Spleen (tissue), 11 donors: Measurements from ENCODE around the gene RGS17. TPM values are rescaled to one million over a fixed set of nuclear protein-coding genes. Genes with fewer than 3 reads are reported as not detected.

ENCODE experiments used
- DNase-seq: peaks from one replicate; pipeline ENCODE4 v3.0.0-alpha.2; 2020
- H3K27ac ChIP-seq, 8 donors: fragments of 200-600 bp; sonication (generic) in 7 of 8; 1 replicate in 4 of 8; 2 replicates in 4 of 8; pipeline versions ENCODE4 v1.5.0 to v1.8.0; 2016 to 2021; ENCODE audit warnings: inconsistent platforms in 4 of 8, mild to moderate bottlenecking in 4 of 8, moderate library complexity in 1 of 8
- H3K27me3 ChIP-seq, 7 donors: fragments of 200-600 bp; sonication (generic) in 6 of 7; replicated peaks in 1 of 7; 1 replicate in 4 of 7; 2 replicates in 3 of 7; pipeline versions ENCODE4 v1.5.0 to v1.8.0; 2016 to 2021; ENCODE audit warnings: inconsistent platforms in 3 of 7, mild to moderate bottlenecking in 1 of 7
- H3K36me3 ChIP-seq, 6 donors: fragments of 200-600 bp; sonication (generic) in 5 of 6; 1 replicate in 4 of 6; 2 replicates in 2 of 6; pipeline versions ENCODE4 v1.5.0 to v1.8.0; 2016 to 2021; ENCODE audit warnings: inconsistent platforms in 2 of 6
- H3K4me1 ChIP-seq, 6 donors: fragments of 200-600 bp; sonication (generic) in 5 of 6; 1 replicate in 3 of 6; 2 replicates in 3 of 6; pipeline versions ENCODE4 v1.5.0 to v1.8.0; 2016 to 2021; ENCODE audit warnings: inconsistent platforms in 3 of 6
- H3K4me3 ChIP-seq, 8 donors: fragments of 200-600 bp; sonication (generic) in 7 of 8; 1 replicate in 4 of 8; 2 replicates in 4 of 8; pipeline versions ENCODE4 v1.5.0 to v1.8.0; 2016 to 2021; ENCODE audit warnings: inconsistent platforms in 4 of 8, mild to moderate bottlenecking in 4 of 8, moderate library complexity in 2 of 8
- H3K9me3 ChIP-seq, 8 donors: fragments of 200-600 bp; sonication (generic) in 7 of 8; 1 replicate in 4 of 8; 2 replicates in 4 of 8; pipeline versions ENCODE4 v1.5.0 to v1.8.0; 2016 to 2021; ENCODE audit warnings: inconsistent platforms in 4 of 8
- POLR2A ChIP-seq, 3 donors: fragments of 450-650 bp; IDR thresholded peaks; one replicate each; pipeline ENCODE4 v1.5.1; 2017; ENCODE audit warnings: antibody characterized with exemption in 3 of 3, mild to moderate bottlenecking in 1 of 3
- POLR2AphosphoS5 ChIP-seq, 3 donors: sonication (generic); formaldehyde crosslinking; IDR thresholded peaks; one replicate each; pipeline ENCODE4 v1.5.1; 2017; ENCODE audit warnings: antibody characterized with exemption in 3 of 3
- WGBS, 5 donors: extraction: QIAGEN DNeasy Blood & Tissue Kit in 3 of 5; methylation state at CpG; one replicate each; pipeline versions ENCODE4 v1.1.5 to v1.1.7; 2013 to 2018; 5-methylcytosine and 5-hydroxymethylcytosine counted together
- intact Hi-C: fragments of 100-400 bp; cut with DNase I; formaldehyde crosslinking; loops from one replicate; pipeline ENCODE4 v1.15.0; 2023; ENCODE audit warnings: low total_unique reads
- polyA plus RNA-seq, 3 donors: library from polyadenylated mRNA; stranded (reverse); fragments of 200-250 nt; gene quantifications; one replicate each; pipeline ENCODE4 v1.2.1, GENCODE V29; 2013
- total RNA-seq, 7 donors: library from RNA; depleted of rRNA in 3 of 7; stranded (reverse); fragments of >200 nt in 3 of 7; fragmentation: NEBNext Ultra II Directional in 4 of 7; extraction: Animal tissue kit (Norgen Biotek cat#: 25700) in 4 of 7; gene quantifications; one replicate each; pipeline versions ENCODE4 v1.1.0 to v1.2.1, GENCODE V29; 2016 to 2021
- TF ChIP-seq, protein P1 (sequence below), 11 experiments: fragments of 200-600 bp in 7 of 11; fragments of 450-650 bp in 4 of 11; sonication (generic) in 4 of 11; IDR thresholded peaks in 8 of 11; conservative IDR thresholded peaks in 3 of 11; 1 replicate in 7 of 11; 2 replicates in 4 of 11; pipeline versions ENCODE4 v1.4.0 to v1.8.0; 2016 to 2021; ENCODE audit warnings: antibody characterized with exemption in 11 of 11, inconsistent platforms in 4 of 11, mild to moderate bottlenecking in 1 of 11
- donor health status: healthy with polysubstance abuse.
- donor health status: DM: no; HTN: no; CAD: no; lungs with moderate emphysema.
- donor health status: DM: no; HTN: no; CAD: no.
- donor health status: Bipolar disorder and iron deficiency.
- donor health status: healthy.
- donor health status: DM: no; HTN: no; CAD: no.
- donor health status: DM: yes; HTN: yes; CAD: no.

The RGS17 gene
- total and polyA plus RNA-seq, 10 donors = 0.03 to 0.33 (median 0.07) TPM; not detected in 5

DNA sequence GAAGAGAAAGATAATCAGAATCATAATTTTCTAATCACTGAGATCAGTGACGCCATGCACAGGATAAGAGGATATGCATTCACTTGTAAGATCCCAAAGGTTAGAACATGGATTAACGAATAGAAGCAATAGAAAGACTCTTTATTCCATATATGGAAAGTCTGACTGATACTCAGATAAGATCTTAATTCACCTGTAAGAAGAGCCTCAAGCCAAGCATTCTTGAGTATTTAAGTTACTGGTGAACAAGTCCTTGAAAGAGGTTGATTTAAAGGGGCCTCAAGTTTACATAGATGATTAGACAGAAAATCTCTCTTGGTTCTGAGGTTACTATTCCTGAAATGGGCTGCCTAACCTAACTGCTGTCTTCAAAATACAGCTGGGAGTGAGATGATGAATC, 74.8 kb downstream of the RGS17 start:
- no peaks in the 10 kb centered on the region for H3K9me3 ChIP-seq
- intact Hi-C loops = no loop called here
- 76 to 82% (median 81%) methylated on average over 2 of the region's 2 CpGs for WGBS, 5 donors
- peaks cover 0 to 4% (median 0%) of the 10 kb centered on the region in 7 donors for H3K27me3 ChIP-seq
- no peak overlapping the region for H3K27ac ChIP-seq
- no peaks in the 10 kb centered on the region for H3K36me3 ChIP-seq
- no peaks in the 10 kb centered on the region for H3K4me1 ChIP-seq
- DNase-seq = no peak
- no peak overlapping the region for H3K4me3 ChIP-seq
- TF ChIP-seq, protein P1, sequence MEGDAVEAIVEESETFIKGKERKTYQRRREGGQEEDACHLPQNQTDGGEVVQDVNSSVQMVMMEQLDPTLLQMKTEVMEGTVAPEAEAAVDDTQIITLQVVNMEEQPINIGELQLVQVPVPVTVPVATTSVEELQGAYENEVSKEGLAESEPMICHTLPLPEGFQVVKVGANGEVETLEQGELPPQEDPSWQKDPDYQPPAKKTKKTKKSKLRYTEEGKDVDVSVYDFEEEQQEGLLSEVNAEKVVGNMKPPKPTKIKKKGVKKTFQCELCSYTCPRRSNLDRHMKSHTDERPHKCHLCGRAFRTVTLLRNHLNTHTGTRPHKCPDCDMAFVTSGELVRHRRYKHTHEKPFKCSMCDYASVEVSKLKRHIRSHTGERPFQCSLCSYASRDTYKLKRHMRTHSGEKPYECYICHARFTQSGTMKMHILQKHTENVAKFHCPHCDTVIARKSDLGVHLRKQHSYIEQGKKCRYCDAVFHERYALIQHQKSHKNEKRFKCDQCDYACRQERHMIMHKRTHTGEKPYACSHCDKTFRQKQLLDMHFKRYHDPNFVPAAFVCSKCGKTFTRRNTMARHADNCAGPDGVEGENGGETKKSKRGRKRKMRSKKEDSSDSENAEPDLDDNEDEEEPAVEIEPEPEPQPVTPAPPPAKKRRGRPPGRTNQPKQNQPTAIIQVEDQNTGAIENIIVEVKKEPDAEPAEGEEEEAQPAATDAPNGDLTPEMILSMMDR (IDR thresholded peaks at IDR 0.05 in 8 of 11, conservative IDR thresholded peaks at IDR 0.05 in 3 of 11) = no peak
- TF ChIP-seq POLR2A (IDR thresholded peaks at IDR 0.05) (no peak), POLR2AphosphoS5 (IDR thresholded peaks at IDR 0.05) (no peak)

DNA sequence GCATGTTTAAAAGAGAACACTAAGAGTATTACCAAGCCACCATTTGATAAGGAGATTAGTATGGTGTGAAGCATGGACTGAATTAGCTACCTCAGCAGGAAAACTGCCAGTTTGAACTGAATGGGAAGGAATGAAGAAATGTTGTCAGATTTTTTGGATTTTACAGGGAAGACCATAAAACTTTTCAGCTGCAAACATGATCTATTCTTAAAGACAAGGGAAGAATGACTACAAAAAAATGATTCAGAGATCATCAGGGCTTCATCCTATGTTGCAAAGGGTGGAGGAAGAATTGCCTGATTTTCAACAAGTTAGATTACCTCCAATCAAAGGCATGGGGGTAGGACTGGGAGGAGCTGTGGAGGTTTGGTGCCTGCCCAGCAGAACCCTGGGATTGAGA, 79.3 kb downstream of the RGS17 start:
- no peak overlapping the region for H3K27ac ChIP-seq
- no peaks in the 10 kb centered on the region for H3K9me3 ChIP-seq
- intact Hi-C loops = no loop called here
- DNase-seq = no peak
- TF ChIP-seq POLR2A (IDR thresholded peaks at IDR 0.05) (no peak), POLR2AphosphoS5 (IDR thresholded peaks at IDR 0.05) (no peak)
- TF ChIP-seq, protein P1 (IDR thresholded peaks at IDR 0.05 in 8 of 11, conservative IDR thresholded peaks at IDR 0.05 in 3 of 11) = no peak
- no peaks in the 10 kb centered on the region for H3K27me3 ChIP-seq
- no peaks in the 10 kb centered on the region for H3K4me1 ChIP-seq
- H3K4me3 ChIP-seq = no peak overlapping the region
- no peaks in the 10 kb centered on the region for H3K36me3 ChIP-seq

DNA sequence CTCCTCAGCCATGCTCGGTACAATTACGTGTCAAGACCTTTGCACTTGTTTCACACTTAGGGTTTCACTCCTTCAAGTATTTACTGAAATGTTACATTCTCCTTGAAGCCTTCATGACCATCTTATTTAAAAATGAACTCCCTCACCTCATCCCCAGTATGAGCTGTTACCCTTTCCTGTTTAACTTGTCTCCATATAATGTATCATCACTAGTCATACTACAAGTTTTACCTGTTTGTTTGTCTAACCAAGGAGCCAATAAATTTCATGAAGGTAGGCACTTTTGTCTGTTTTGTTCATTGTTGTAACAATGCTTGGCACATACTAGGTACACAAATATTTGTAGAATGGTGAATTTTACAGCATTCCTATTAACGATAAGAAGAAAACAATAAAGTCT, 82.5 kb downstream of the RGS17 start:
- Histone ChIP-seq H3K27me3 (no peaks in the 10 kb centered on the region), H3K27ac (no peak overlapping the region), H3K36me3 (no peaks in the 10 kb centered on the region), H3K4me1 (no peaks in the 10 kb centered on the region), H3K4me3 (no peak overlapping the region), H3K9me3 (no peaks in the 10 kb centered on the region)
- no peak for DNase-seq
- intact Hi-C loops = no loop called here
- WGBS, 5 donors = 91 to 99% (median 92%) methylated on average over 3 of the region's 3 CpGs
- TF ChIP-seq, protein P1 (IDR thresholded peaks at IDR 0.05 in 8 of 11, conservative IDR thresholded peaks at IDR 0.05 in 3 of 11) = no peak
- TF ChIP-seq POLR2A (IDR thresholded peaks at IDR 0.05) (no peak), POLR2AphosphoS5 (IDR thresholded peaks at IDR 0.05) (no peak)

DNA sequence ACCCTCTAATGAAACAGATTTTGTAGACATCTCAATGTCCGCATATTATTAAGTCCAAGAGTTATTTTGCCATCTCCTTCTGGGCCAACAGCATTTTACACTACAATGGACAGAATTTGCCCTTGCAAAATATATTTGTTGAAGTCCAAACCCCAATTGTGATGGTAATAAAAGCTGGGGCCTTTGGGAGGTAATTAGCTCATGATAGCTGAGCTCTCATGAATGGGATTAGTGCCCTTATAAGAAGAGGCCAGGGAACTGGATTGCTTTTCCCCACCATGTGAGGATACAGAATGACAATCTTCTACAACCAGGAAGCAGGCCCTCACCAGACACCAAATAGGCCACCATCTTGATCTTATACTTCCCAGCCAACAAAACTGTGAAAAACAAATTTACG, 83.7 kb downstream of the RGS17 start:
- TF ChIP-seq POLR2A (IDR thresholded peaks at IDR 0.05) = no peak
- no peak for TF ChIP-seq POLR2AphosphoS5 (IDR thresholded peaks at IDR 0.05)
- TF ChIP-seq, protein P1 (IDR thresholded peaks at IDR 0.05 in 8 of 11, conservative IDR thresholded peaks at IDR 0.05 in 3 of 11) = no peak
- H3K9me3 ChIP-seq = no peaks in the 10 kb centered on the region
- no peaks in the 10 kb centered on the region for H3K36me3 ChIP-seq
- intact Hi-C loops = no loop called here
- no peak overlapping the region for H3K4me3 ChIP-seq
- H3K27ac ChIP-seq = no peak overlapping the region
- H3K27me3 ChIP-seq = no peaks in the 10 kb centered on the region
- no peak for DNase-seq
- H3K4me1 ChIP-seq = no peaks in the 10 kb centered on the region
- 43 to 94% (median 78%) methylated on average over 2 of the region's 2 CpGs for WGBS, 5 donors
